Measurements from ENCODE around the gene SNAP47. TPM values are rescaled to one million over a fixed set of nuclear protein-coding genes. Genes with fewer than 3 reads are reported as not detected.
A peak's percentile ranks its signal among the peaks of the same experiment; 100 is the strongest.
"Not testable (repeated sequence)": the region's sequence is repeated elsewhere in the genome, so short reads cannot be mapped to it uniquely, and the experiment has no call there.

SNAP47 gene, protein sequence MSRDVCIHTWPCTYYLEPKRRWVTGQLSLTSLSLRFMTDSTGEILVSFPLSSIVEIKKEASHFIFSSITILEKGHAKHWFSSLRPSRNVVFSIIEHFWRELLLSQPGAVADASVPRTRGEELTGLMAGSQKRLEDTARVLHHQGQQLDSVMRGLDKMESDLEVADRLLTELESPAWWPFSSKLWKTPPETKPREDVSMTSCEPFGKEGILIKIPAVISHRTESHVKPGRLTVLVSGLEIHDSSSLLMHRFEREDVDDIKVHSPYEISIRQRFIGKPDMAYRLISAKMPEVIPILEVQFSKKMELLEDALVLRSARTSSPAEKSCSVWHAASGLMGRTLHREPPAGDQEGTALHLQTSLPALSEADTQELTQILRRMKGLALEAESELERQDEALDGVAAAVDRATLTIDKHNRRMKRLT
- 10 to 100 TPM; 30.9 to 32.5 TPM for total RNA-seq

DNA sequence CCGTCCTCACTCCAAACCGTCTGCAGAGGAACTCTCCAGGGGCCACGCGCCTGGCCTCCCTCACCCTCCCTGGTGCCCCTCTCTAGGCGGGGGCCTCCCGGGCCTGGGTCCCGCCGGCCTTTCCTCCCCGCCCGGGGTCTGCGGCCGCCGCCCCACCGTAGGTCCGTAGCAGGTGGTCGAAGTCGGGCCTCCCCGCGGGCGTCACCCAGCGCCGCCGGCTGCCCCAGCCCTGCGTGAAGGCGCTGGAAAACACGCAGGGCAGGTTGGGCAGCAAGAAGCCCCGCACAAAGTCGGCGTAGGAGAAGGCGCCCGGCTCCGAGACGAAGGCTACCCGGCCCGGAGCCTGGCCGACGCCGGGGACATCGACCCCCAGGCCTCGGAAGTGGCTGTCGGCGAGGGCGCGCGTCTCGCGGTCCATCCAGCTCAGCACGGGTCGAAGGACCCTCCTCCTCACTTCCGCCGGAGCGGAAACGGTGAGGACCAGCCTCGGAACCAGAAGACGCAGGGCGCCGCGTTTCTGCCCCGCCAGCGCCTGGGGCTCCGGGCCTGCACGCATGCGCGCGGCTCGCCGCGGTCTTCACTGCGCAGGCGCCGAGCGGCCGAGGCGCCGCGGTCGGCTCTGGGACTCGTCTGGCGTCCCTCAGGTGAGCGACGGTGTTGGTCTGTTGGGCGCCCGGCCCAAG is at the start of gene SNAP47, which contains the start of gene JMJD4:
SNAP47 (plus strand) TSS at position 580 of the 683 bp plus-strand sequence. CDS start 12,302 bp downstream, outside the sequence.
JMJD4 (minus strand) TSS at position 447 of the 683 bp plus-strand sequence; CDS start at position 418, 29 bp downstream.
- Mint-ChIP-seq H3K4me1 (ENCODE audit: low read depth) (peaks cover 40% of the 10 kb centered on the region), H3K27me3 (no peaks in the 10 kb centered on the region), H3K36me3 (peaks cover 8% of the 10 kb centered on the region), H3K9me3 (no peaks in the 10 kb centered on the region), H3K4me3 (peak within 1 kb of the TSS; percentile 94), H3K27ac (peak within 1 kb of the TSS; percentile 79)
- ChIA-PET POLR2A (interaction anchor here (0.9 to 1.0 kb wide), 2 partner anchors 24 to 172 kb away, joined by 4 read pairs; partner anchors contain the start of gene ZNF678), CTCF (interaction anchor here (0.6 to 1.9 kb wide), 3 partner anchors 23 to 211 kb away, joined by 3 to 5 read pairs (median 5); no protein-coding TSS in a partner anchor)
- peak; percentile 95 for DNase-seq
- intact Hi-C loops (cut with micrococcal nuclease), result loop anchor here (1.0 to 10.0 kb wide), 5 partner anchors 28 to 430 kb away; partner anchors contain the start of genes IBA57 and ZNF678

DNA sequence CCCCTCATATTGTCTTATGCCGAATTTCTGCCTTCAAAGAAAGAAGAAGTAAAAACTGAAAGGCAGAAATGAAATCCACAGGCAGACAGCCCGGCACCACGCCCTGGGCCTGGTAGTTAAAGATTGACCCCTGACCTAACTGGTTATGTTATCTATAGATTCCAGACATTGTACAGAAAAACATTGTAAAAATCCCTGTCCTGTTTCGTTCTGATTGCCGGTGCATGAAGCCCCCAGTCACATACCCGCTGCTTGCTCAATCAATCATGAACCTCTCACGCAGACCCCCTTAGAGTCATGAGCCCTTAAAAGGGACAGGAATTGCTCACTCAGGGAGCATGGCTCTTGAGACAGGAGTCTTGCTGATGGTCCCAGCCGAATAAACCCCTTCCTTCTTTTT is 49.4 kb upstream of the SNAP47 start:
- Mint-ChIP-seq H3K27me3 (no peaks in the 10 kb centered on the region), H3K36me3 (peaks cover 15% of the 10 kb centered on the region), H3K4me3 (no peak overlapping the region), H3K4me1 (ENCODE audit: low read depth) (no peaks in the 10 kb centered on the region), H3K9me3 (peaks cover 72% of the 10 kb centered on the region), H3K27ac (no peak overlapping the region)
- ChIA-PET POLR2A (no interaction called here), CTCF (no interaction called here)
- intact Hi-C loops (cut with micrococcal nuclease), result no loop called here
- no peak for DNase-seq

DNA sequence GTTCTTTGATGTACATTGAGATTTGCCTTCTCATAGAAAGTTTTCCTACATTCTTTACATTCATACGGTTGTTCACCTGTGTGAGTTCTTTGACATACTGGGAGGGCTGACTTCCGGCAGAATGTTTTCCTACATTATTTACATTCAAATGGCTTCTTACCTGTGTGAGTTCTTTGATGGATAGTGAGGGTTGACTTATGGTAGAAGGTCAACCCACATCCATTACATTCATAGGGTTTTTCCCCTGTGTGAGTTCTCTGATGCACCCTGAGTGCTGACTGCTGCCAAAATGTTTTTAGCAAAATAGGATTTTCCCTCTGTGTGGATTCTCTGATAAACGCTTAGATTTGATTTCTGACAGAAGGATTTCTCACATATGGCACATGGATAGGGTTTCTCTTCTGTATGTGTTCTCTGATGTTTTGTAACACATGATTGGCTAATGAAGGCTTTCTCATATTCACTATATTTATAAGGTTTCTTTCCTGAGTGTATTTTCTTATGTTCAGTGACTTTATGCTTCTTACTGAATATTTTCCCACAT is 37.8 kb upstream of the SNAP47 start:
- CTCF ChIA-PET, result no interaction called here

DNA sequence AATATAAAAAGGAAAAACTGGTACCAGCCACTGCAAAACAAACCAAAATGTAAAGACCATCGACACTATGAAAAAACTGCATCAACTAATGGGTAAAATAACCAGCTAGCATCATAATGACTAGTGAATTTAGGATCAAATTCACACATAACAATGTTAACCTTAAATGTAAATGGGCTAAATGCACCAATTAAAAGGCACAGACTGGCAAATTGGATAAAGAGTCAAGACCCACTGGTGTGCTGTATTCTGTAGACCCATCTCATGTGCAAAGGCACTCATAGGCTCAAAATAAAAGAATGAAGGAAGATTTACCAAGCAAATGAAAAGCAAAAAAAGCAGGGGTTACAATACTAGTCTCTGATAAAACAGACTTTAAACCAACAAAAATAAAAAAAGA is 33.6 kb upstream of the SNAP47 start:
- peaks cover 10% of the 10 kb centered on the region for H3K27me3 Mint-ChIP-seq
- H3K27ac Mint-ChIP-seq; H3K4me3 Mint-ChIP-seq; intact Hi-C loops (cut with micrococcal nuclease); DNase-seq; H3K4me1 Mint-ChIP-seq (ENCODE audit: low read depth); CTCF ChIA-PET; POLR2A ChIA-PET: not testable (repeated sequence)
- H3K36me3 Mint-ChIP-seq, result peaks cover 22% of the 10 kb centered on the region
- H3K9me3 Mint-ChIP-seq, result peaks cover 58% of the 10 kb centered on the region

More for the DNA sequence above, 37.8 kb upstream of the SNAP47 start:
- no peaks in the 10 kb centered on the region for H3K4me1 Mint-ChIP-seq (ENCODE audit: low read depth)
- intact Hi-C loops (cut with micrococcal nuclease), result no loop called here
- POLR2A ChIA-PET, result no interaction called here
- no peak overlapping the region for H3K27ac Mint-ChIP-seq
- H3K4me3 Mint-ChIP-seq, result no peak overlapping the region
- H3K9me3 Mint-ChIP-seq, result peaks cover 60% of the 10 kb centered on the region
- peaks cover 26% of the 10 kb centered on the region for H3K36me3 Mint-ChIP-seq
- DNase-seq, result no peak
- H3K27me3 Mint-ChIP-seq, result peaks cover 10% of the 10 kb centered on the region

- H3K9me3 Mint-ChIP-seq, result peaks cover 32% of the 10 kb centered on the region
- intact Hi-C loops (cut with micrococcal nuclease), result loop anchor here (5.0 kb wide), 1 partner anchor 146 kb away; the partner anchor contains the start of gene ZNF678
- CTCF ChIA-PET, result no interaction called here
- no peak overlapping the region for H3K27ac Mint-ChIP-seq
- H3K4me1 Mint-ChIP-seq (ENCODE audit: low read depth), result peaks cover 11% of the 10 kb centered on the region
- POLR2A ChIA-PET, result no interaction called here
- H3K36me3 Mint-ChIP-seq, result peaks cover 5% of the 10 kb centered on the region
- no peak for DNase-seq
- H3K27me3 Mint-ChIP-seq, result no peaks in the 10 kb centered on the region
- no peak overlapping the region for H3K4me3 Mint-ChIP-seq
Measured at GRCh38 chr1:227707846-227708245, 27.4 kb upstream of the SNAP47 start.

GRCh38 chr1:227709451-227709850 is 25.8 kb upstream of the SNAP47 start:
- ChIA-PET POLR2A (no interaction called here), CTCF (no interaction called here)
- intact Hi-C loops (cut with micrococcal nuclease), result loop anchor here (5.0 kb wide), 1 partner anchor 147 kb away; the partner anchor contains the start of gene ZNF678
- no peak overlapping the region for H3K4me3 Mint-ChIP-seq
- DNase-seq, result no peak
- no peak overlapping the region for H3K27ac Mint-ChIP-seq
- H3K4me1 Mint-ChIP-seq (ENCODE audit: low read depth), result peaks cover 11% of the 10 kb centered on the region
- peaks cover 25% of the 10 kb centered on the region for H3K9me3 Mint-ChIP-seq
- H3K36me3 Mint-ChIP-seq, result peaks cover 5% of the 10 kb centered on the region
- no peaks in the 10 kb centered on the region for H3K27me3 Mint-ChIP-seq

GRCh38 chr1:227710474-227710873 is 24.8 kb upstream of the SNAP47 start:
- peaks cover 27% of the 10 kb centered on the region for H3K9me3 Mint-ChIP-seq
- CTCF ChIA-PET; H3K27me3 Mint-ChIP-seq; H3K27ac Mint-ChIP-seq; POLR2A ChIA-PET; H3K4me3 Mint-ChIP-seq; intact Hi-C loops (cut with micrococcal nuclease); DNase-seq; H3K36me3 Mint-ChIP-seq: not testable (repeated sequence)
- peaks cover 11% of the 10 kb centered on the region for H3K4me1 Mint-ChIP-seq (ENCODE audit: low read depth)

GRCh38 chr1:227712648-227713047 is 22.6 kb upstream of the SNAP47 start:
- DNase-seq, result no peak
- ChIA-PET CTCF (no interaction called here), POLR2A (no interaction called here)
- Mint-ChIP-seq H3K27ac (no peak overlapping the region), H3K36me3 (peaks cover 12% of the 10 kb centered on the region), H3K4me3 (no peak overlapping the region), H3K9me3 (peaks cover 45% of the 10 kb centered on the region), H3K4me1 (ENCODE audit: low read depth) (peaks cover 8% of the 10 kb centered on the region), H3K27me3 (no peaks in the 10 kb centered on the region)
- intact Hi-C loops (cut with micrococcal nuclease), result no loop called here

DNA sequence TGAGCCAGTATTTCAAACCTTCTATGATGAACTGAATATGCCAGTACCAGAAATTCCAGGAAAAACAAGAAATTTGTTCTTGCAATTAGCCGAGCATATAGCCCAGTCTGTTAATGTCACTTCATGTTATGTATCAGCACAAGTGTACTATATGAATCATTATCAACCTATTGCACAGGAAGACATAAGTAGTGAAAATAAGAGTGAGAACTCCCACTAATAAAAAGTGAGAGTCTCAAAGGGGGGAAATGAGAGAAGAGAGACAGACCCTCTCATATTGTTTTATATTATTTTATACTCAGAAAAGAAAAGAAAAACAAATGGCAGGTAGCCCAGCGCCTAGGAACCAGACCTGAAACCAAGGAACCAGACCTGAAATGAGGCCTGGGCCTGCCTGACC is 16.3 kb upstream of the SNAP47 start:
- Mint-ChIP-seq H3K9me3 (peaks cover 86% of the 10 kb centered on the region), H3K4me1 (ENCODE audit: low read depth) (no peaks in the 10 kb centered on the region), H3K4me3 (no peak overlapping the region), H3K36me3 (peaks cover 28% of the 10 kb centered on the region), H3K27me3 (no peaks in the 10 kb centered on the region), H3K27ac (no peak overlapping the region)
- DNase-seq, result no peak
- intact Hi-C loops (cut with micrococcal nuclease), result no loop called here
- ChIA-PET POLR2A (no interaction called here), CTCF (no interaction called here)

- intact Hi-C loops (cut with micrococcal nuclease), result no loop called here
- peaks cover 47% of the 10 kb centered on the region for H3K9me3 Mint-ChIP-seq
- no peak overlapping the region for H3K27ac Mint-ChIP-seq
- peaks cover 4% of the 10 kb centered on the region for H3K27me3 Mint-ChIP-seq
- peaks cover 21% of the 10 kb centered on the region for H3K36me3 Mint-ChIP-seq
- no peak overlapping the region for H3K4me3 Mint-ChIP-seq
- peaks cover 4% of the 10 kb centered on the region for H3K4me1 Mint-ChIP-seq (ENCODE audit: low read depth)
- no peak for DNase-seq
- CTCF ChIA-PET, result no interaction called here
- POLR2A ChIA-PET, result no interaction called here
Measured at GRCh38 chr1:227723474-227723873, 11.8 kb upstream of the SNAP47 start.

- DNase-seq, result no peak
- Mint-ChIP-seq H3K27me3 (peaks cover 4% of the 10 kb centered on the region), H3K4me1 (ENCODE audit: low read depth) (peaks cover 15% of the 10 kb centered on the region), H3K36me3 (peaks cover 17% of the 10 kb centered on the region), H3K9me3 (peaks cover 33% of the 10 kb centered on the region), H3K4me3 (no peak overlapping the region), H3K27ac (no peak overlapping the region)
- intact Hi-C loops (cut with micrococcal nuclease), result no loop called here
- ChIA-PET POLR2A (no interaction called here), CTCF (interaction anchor here (0.7 kb wide), 1 partner anchor 37 kb away, joined by 4 read pairs; no protein-coding TSS in a partner anchor)
Measured at GRCh38 chr1:227725046-227725445, 10.2 kb upstream of the SNAP47 start.

- Mint-ChIP-seq H3K27me3 (peaks cover 4% of the 10 kb centered on the region), H3K27ac (no peak overlapping the region), H3K9me3 (peaks cover 21% of the 10 kb centered on the region), H3K4me1 (ENCODE audit: low read depth) (peaks cover 19% of the 10 kb centered on the region), H3K36me3 (peaks cover 9% of the 10 kb centered on the region), H3K4me3 (no peak overlapping the region)
- no peak for DNase-seq
- POLR2A ChIA-PET, result no interaction called here
- intact Hi-C loops (cut with micrococcal nuclease), result no loop called here
- CTCF ChIA-PET, result no interaction called here
Measured at GRCh38 chr1:227726318-227726717, 8.9 kb upstream of the SNAP47 start.
